Right atrium auricular region (tissue), 2 donors: ENCODE data around the gene OPALIN. TPM values are rescaled to one million over a fixed set of nuclear protein-coding genes. Genes with fewer than 3 reads are reported as not detected.

ENCODE experiments used
- DNase-seq: peaks from one replicate; pipeline ENCODE4 v3.0.0-alpha.2; 2019; ENCODE audit warnings: low spot score
- H3K27ac ChIP-seq, 2 donors: fragments of 200-600 bp; sonication (generic); 1 replicate in 1 of 2; 2 replicates in 1 of 2; pipeline ENCODE4 v1.5.1; 2016 to 2019
- H3K27me3 ChIP-seq, 2 donors: fragments of 200-600 bp; sonication (generic); one replicate each; pipeline versions ENCODE4 v1.5.1 to v1.6.0; 2017 to 2019
- H3K36me3 ChIP-seq: fragments of 200-600 bp; sonication (generic); one replicate; pipeline ENCODE4 v1.5.1; 2016
- H3K4me1 ChIP-seq, 2 donors: fragments of 200-600 bp; sonication (generic); one replicate each; pipeline versions ENCODE4 v1.5.1 to v1.6.0; 2017 to 2019
- H3K4me3 ChIP-seq, 2 donors: fragments of 200-600 bp; sonication (generic); 1 replicate in 1 of 2; 2 replicates in 1 of 2; pipeline ENCODE4 v1.5.1; 2017 to 2019; ENCODE audit warnings: mild to moderate bottlenecking in 1 of 2, moderate library complexity in 1 of 2
- H3K9me3 ChIP-seq, 2 donors: fragments of 200-600 bp; sonication (generic); one replicate each; pipeline ENCODE4 v1.5.1; 2019
- CTCF ChIP-seq, 2 donors: fragments of 200-600 bp; sonication (generic); IDR thresholded peaks; one replicate each; pipeline ENCODE4 v1.5.1; 2019; ENCODE audit warnings: antibody characterized with exemption in 2 of 2
- total RNA-seq, 2 donors: library from RNA; depleted of rRNA; stranded (reverse); fragments of >200 nt; gene quantifications; one replicate each; pipeline ENCODE4 v1.1.0, GENCODE V29; 2016

Gene OPALIN
- total RNA-seq, 2 donors from 2014 or later: not detected

DNA sequence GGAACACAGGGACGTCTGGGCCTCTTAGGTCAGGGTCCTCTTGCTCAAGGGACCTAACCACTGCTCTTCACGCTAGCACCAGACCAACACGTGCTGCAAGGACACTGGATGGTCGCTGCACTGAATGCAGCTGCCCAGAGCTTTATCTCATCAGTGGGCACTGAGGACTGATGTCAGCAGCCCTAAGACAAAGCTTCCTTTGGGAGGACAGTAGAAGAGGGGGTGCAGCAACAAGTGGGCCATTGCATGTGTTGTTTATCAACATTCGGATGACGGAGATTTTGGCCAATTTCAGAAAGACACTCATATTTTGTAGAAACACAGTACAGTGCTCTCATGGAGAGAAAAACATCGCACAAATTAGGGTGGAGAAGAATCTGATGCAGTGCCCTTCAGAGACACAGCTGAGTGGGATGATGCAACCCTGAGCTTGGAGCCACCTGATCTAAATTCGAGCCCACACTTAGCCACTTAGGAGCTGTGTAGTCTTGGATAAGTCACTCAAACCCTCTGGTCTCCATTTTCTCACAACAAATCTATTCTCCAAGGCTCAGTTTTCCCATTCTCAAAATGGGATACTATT is 1.7 kb downstream of the OPALIN start:
- no peak overlapping the region for H3K4me3 ChIP-seq

DNA sequence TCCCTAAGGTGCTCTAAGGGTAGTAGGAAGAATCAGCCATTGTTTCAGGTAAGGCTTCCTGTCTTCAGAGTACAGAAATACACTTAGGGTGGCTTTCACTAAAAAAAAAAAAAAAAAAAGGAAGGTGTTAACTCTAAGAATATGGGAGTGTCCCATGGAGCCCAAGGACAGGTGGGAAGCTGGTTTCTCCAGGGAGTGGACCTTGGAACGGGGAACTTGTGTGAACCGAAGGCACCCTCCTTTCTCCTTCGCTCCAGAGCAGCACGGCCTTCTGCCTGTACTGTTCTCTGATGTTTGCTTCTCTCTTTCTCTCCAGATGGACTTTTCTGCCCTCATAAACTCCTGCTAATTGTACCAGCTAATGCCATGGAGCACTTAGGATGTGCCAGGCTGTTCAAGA is 6.2 kb downstream of the OPALIN start:
- no peak for TF ChIP-seq CTCF (IDR thresholded peaks at IDR 0.05)
- no peak overlapping the region for H3K4me3 ChIP-seq
- no peaks in the 10 kb centered on the region for H3K36me3 ChIP-seq
- H3K27me3 ChIP-seq: no peaks in the 10 kb centered on the region
- H3K4me1 ChIP-seq: no peaks in the 10 kb centered on the region
- no peak for DNase-seq
- H3K27ac ChIP-seq: no peak overlapping the region
- no peaks in the 10 kb centered on the region for H3K9me3 ChIP-seq

More for the DNA sequence above, 1.7 kb downstream of the OPALIN start:
- Histone ChIP-seq H3K27me3 (no peaks in the 10 kb centered on the region), H3K36me3 (no peaks in the 10 kb centered on the region), H3K9me3 (no peaks in the 10 kb centered on the region), H3K4me1 (no peaks in the 10 kb centered on the region), H3K27ac (no peak overlapping the region)
- no peak for TF ChIP-seq CTCF (IDR thresholded peaks at IDR 0.05)
- no peak for DNase-seq

DNA sequence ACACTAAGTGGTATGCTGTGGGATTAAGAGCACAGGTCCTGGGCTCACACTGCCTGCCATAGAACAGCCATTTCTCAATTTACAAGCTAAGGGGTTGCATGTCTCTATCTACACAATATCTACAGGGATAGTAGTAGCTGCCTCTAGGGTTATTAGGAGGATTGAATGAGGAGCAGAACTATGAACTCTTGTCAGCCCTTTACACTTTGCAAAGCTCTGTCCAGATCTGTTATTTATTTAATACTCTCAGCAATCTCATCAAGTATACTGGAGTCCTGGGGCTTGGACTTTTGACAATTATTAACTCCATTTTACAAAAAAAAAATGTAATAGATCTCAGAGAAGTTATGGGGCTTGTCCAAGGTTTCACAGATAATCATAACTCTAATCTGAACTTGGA is 6.8 kb downstream of the OPALIN start:
- Histone ChIP-seq H3K36me3 (no peaks in the 10 kb centered on the region), H3K9me3 (no peaks in the 10 kb centered on the region), H3K27ac (no peak overlapping the region), H3K4me1 (no peaks in the 10 kb centered on the region), H3K27me3 (no peaks in the 10 kb centered on the region), H3K4me3 (no peak overlapping the region)
- TF ChIP-seq CTCF (IDR thresholded peaks at IDR 0.05): no peak
- DNase-seq: no peak

DNA sequence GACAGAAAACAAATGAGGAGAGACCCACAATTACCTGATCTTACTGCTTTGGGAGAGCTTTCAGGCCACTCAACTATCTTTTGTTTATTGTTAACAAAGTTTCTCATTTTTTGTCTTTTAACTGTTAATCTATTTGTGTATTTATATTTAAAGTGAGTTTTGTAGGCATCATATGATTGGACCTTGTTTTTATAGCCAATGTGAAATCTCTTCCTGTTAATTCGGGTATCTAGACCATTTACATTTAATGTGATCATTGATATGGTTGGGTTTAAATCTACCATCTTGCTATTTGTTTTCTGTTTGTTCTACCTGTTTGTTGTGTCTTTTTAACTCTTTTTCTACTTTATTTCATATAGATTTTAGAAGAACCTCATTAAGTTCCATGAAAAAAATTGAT is 12.5 kb downstream of the OPALIN start:
- H3K4me3 ChIP-seq: no peak overlapping the region
- H3K4me1 ChIP-seq: no peaks in the 10 kb centered on the region
- H3K36me3 ChIP-seq: no peaks in the 10 kb centered on the region
- no peak for DNase-seq
- no peaks in the 10 kb centered on the region for H3K27me3 ChIP-seq
- H3K9me3 ChIP-seq: peaks cover 0 to 9% of the 10 kb centered on the region in 2 donors
- no peak for TF ChIP-seq CTCF (IDR thresholded peaks at IDR 0.05)
- no peak overlapping the region for H3K27ac ChIP-seq

DNA sequence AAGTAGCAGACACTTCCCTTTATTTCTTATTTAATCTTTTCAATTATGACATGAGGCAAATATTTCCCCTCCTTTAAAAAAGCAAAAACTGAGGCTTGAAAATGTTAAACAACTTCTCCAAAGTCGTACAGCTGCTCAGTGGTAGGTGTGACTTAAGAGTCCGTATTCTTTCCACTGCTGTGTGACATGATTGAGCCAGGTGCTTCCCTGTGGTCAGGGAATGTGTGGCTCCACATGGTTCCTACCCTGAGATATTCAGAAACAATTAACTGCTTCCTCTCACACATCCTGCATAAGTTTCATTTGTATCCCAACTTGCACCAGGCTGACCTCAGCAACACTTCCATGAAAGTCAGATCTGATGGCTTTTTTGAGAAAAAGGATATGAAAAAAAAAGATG is 13.6 kb downstream of the OPALIN start:
- Histone ChIP-seq H3K4me3 (no peak overlapping the region), H3K27me3 (no peaks in the 10 kb centered on the region), H3K9me3 (peaks cover 0 to 9% of the 10 kb centered on the region in 2 donors), H3K27ac (no peak overlapping the region), H3K4me1 (no peaks in the 10 kb centered on the region), H3K36me3 (no peaks in the 10 kb centered on the region)
- no peak for DNase-seq
- no peak for TF ChIP-seq CTCF (IDR thresholded peaks at IDR 0.05)

DNA sequence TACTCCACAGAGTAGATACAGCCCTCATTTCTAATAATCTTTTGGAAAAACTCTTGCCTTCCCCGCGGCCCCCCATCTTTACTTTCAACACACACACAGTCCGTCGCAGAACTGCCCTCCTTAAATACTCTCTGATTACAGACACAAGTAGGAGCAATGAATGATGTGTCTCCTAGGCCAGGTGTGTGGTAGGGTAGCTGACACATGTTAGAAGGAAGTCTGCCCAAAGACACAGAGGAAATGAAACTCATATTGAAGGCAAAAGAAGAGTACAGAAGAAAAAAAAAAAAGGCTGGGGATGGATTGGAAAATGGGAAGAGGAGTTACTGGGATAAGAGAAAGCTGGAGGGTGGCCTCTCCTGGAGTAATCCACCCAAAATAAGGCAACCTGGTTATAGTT is 14.6 kb downstream of the OPALIN start:
- peaks cover 0 to 10% of the 10 kb centered on the region in 2 donors for H3K4me1 ChIP-seq
- no peak overlapping the region for H3K27ac ChIP-seq
- no peaks in the 10 kb centered on the region for H3K27me3 ChIP-seq
- no peak for DNase-seq
- peaks cover 0 to 9% of the 10 kb centered on the region in 2 donors for H3K9me3 ChIP-seq
- TF ChIP-seq CTCF (IDR thresholded peaks at IDR 0.05): no peak
- H3K36me3 ChIP-seq: no peaks in the 10 kb centered on the region
- H3K4me3 ChIP-seq: no peak overlapping the region
